K562 (cell line): Measurements from ENCODE around the gene DYRK4. TPM values are rescaled to one million over a fixed set of nuclear protein-coding genes. Genes with fewer than 3 reads are reported as not detected.

Experiments
- ATAC-seq: fragments of 200-7000 bp; cut with Tn5 transposase; 3 replicates; pipeline ENCODE4 v1.9.1; 2020; ENCODE audit warnings: moderate library complexity
- BruUV-seq: library from RNA; stranded (reverse); fragments of 400-500 nt; replicated peaks from 2 replicates; lab custom pipeline; 2021; lab: Mats Ljungman, UMichigan
- CTCF ChIA-PET: fragments of 300-600 bp; formaldehyde crosslinking; extraction: SDS; loops from one replicate; lab custom pipeline; 2021; ENCODE audit warnings: low intra/inter-chr PET ratio; lab: Yijun Ruan, JAX
- POLR2A ChIA-PET: fragments of 300-600, 350-650 bp; sonication (Branson Sonifier 250); formaldehyde crosslinking; extraction: SDS; loops from one replicate; lab custom pipeline; 2021; ENCODE audit warnings: antibody characterized with exemption, inconsistent platforms; lab: Yijun Ruan, JAX
- DNase-seq, 4 experiments: peaks; one replicate each; pipeline versions ENCODE4 v3.0.0 to v3.0.0-alpha.2; 2011 to 2018; ENCODE audit warnings: low spot score in 3 of 4, mixed read lengths in 3 of 4; ENCODE audit errors: extremely low read depth in 1 of 4
- FAIRE-seq: peaks from 2 replicates; lab custom pipeline; 2011; peaks lifted over from hg19 to GRCh38; lab: Jason Lieb, UNC
- H2AFZ ChIP-seq: 2 replicates; pipeline ENCODE4 v1.6.0; 2011; ENCODE audit warnings: low read depth, low read length, control low read depth, inconsistent platforms
- H3K27ac ChIP-seq: fragments of 200-600 bp; 3 replicates; pipeline ENCODE4 v1.8.0; 2011; ENCODE audit warnings: low read depth, mild to moderate bottlenecking, control low read depth, inconsistent platforms, low read length, moderate library complexity, mixed read lengths; ENCODE audit errors: extremely low read depth
- H3K27me3 ChIP-seq, 2 experiments: fragments of 300-600 bp in 1 of 2; 2 replicates in 1 of 2; 3 replicates in 1 of 2; pipeline versions ENCODE4 v1.6.0 to v1.8.0; 2011; ENCODE audit warnings: inconsistent platforms in 2 of 2, low read length in 2 of 2, mild to moderate bottlenecking in 1 of 2, mixed read lengths in 1 of 2, moderate library complexity in 1 of 2; ENCODE audit not compliant: control insufficient read depth in 2 of 2, insufficient read depth in 2 of 2
- H3K36me3 ChIP-seq: fragments of 300-600 bp; 3 replicates; pipeline ENCODE4 v1.8.0; 2011; ENCODE audit warnings: mild to moderate bottlenecking, low read length, inconsistent platforms; ENCODE audit not compliant: control insufficient read depth, insufficient read depth
- H3K4me1 ChIP-seq, 2 experiments: fragments of 200-600 bp in 1 of 2; replicated peaks in 1 of 2; 2 replicates in 1 of 2; 3 replicates in 1 of 2; pipeline versions ENCODE4 v1.5.1 to v1.8.0; 2011; ENCODE audit warnings: inconsistent platforms in 2 of 2, low read length in 2 of 2, mild to moderate bottlenecking in 1 of 2, mixed read lengths in 1 of 2, moderate library complexity in 1 of 2; ENCODE audit not compliant: control insufficient read depth in 2 of 2, insufficient read depth in 2 of 2
- H3K4me2 ChIP-seq: 2 replicates; pipeline ENCODE4 v1.6.1; 2011; ENCODE audit warnings: low read length, control low read depth, inconsistent platforms, mixed read lengths; ENCODE audit not compliant: insufficient read depth
- H3K4me3 ChIP-seq: fragments of 200-600 bp; sonication (generic), shearing (Covaris generic); 2 replicates; pipeline ENCODE4 v1.5.1; 2016; ENCODE audit warnings: control low read depth, inconsistent platforms
- H3K79me2 ChIP-seq: fragments of 200-600 bp; 3 replicates; pipeline ENCODE4 v1.8.0; 2011; ENCODE audit warnings: low read length, inconsistent platforms; ENCODE audit not compliant: control insufficient read depth, insufficient read depth
- H3K9ac ChIP-seq, 2 experiments: 2 replicates each; pipeline versions ENCODE4 v1.6.0 to v1.6.1; 2011; ENCODE audit warnings: low read depth in 2 of 2, low read length in 2 of 2, control low read depth in 1 of 2, inconsistent platforms in 1 of 2, mild to moderate bottlenecking in 1 of 2, mixed read lengths in 1 of 2; ENCODE audit not compliant: insufficient read depth in 1 of 2
- H3K9me1 ChIP-seq: one replicate; pipeline ENCODE4 v1.6.0; 2011; ENCODE audit warnings: inconsistent platforms, mild to moderate bottlenecking, low read length, moderate library complexity; ENCODE audit not compliant: control insufficient read depth, insufficient read depth
- H3K9me3 ChIP-seq: replicated peaks from 2 replicates; pipeline ENCODE4 v1.5.1; 2011; ENCODE audit warnings: low read depth, low read length, inconsistent platforms; ENCODE audit not compliant: control insufficient read depth, insufficient read depth
- H4K20me1 ChIP-seq: replicated peaks from 2 replicates; pipeline ENCODE4 v1.6.1; 2011; ENCODE audit warnings: low read length, inconsistent platforms, mixed read lengths; ENCODE audit not compliant: control insufficient read depth, insufficient read depth
- PHTF2 ChIP-seq: fragments of 250-450 bp; sonication (Bioruptor Pico); IDR thresholded peaks from 2 replicates; pipeline ENCODE4 v1.5.0; 2021; ENCODE audit warnings: mild to moderate bottlenecking
- RAD21 ChIP-seq, 2 experiments: fragments of 250-450 bp in 1 of 2; fragments of 450-650 bp in 1 of 2; sonication (Bioruptor Pico) in 1 of 2; formaldehyde crosslinking in 1 of 2; IDR thresholded peaks in 1 of 2; conservative IDR thresholded peaks in 1 of 2; 2 replicates each; pipeline versions ENCODE4 v1.4.0 to v1.8.0; 2020 to 2022; ENCODE audit warnings: mild to moderate bottlenecking in 2 of 2, moderate library complexity in 1 of 2
- REST ChIP-seq, 2 experiments: fragments of 450-650 bp; formaldehyde crosslinking in 1 of 2; IDR thresholded peaks; 2 replicates each; pipeline versions ENCODE4 v1.4.0 to v1.6.1; 2014 to 2020; ENCODE audit warnings: mild to moderate bottlenecking in 2 of 2, borderline replicate concordance in 1 of 2, low read depth in 1 of 2
- WGBS: fragments of 100-300 bp; shearing (Covaris generic); methylation state at CpG from one replicate; pipeline ENCODE4 v1.1.6; 2016; ENCODE audit warnings: low coverage, mixed read lengths; ENCODE audit not compliant: insufficient coverage; ENCODE audit errors: missing lambda C conversion rate; 5-methylcytosine and 5-hydroxymethylcytosine counted together
- in situ Hi-C: fragments of 300-500 bp; cut with MboI; formaldehyde crosslinking; loops from 4 replicates; pipeline ENCODE4 v1.15.0; 2018; ENCODE audit warnings: inconsistent platforms, mixed read lengths
- intact Hi-C: fragments of 100-400 bp; cut with micrococcal nuclease; formaldehyde crosslinking; loops from 2 replicates; pipeline ENCODE4 v1.14.2; 2022
- polyA plus RNA-seq, 8 experiments: library from polyadenylated mRNA; depleted of rRNA in 4 of 8; stranded (reverse) in 5 of 8; unstranded in 3 of 8; fragments of >200 nt; fragmentation: Nextera tagmentation in 2 of 8; fragmentation: Illumina TruSeq in 1 of 8; extraction: Ambion mirVana in 2 of 8; extraction: Trizol in 1 of 8; gene quantifications; 2 replicates each; pipeline versions ENCODE4 v1.2.1 to v1.2.3, GENCODE V29; 2011 to 2014; ENCODE audit warnings: inconsistent platforms in 1 of 8, missing spikeins in 1 of 8
- total RNA-seq, 7 experiments: library from RNA; depleted of rRNA in 6 of 7; stranded (reverse); fragments of >200 nt in 6 of 7; fragmentation: Illumina TruSeq in 2 of 7; extraction: Trizol in 2 of 7; gene quantifications; 2 replicates each; pipeline versions ENCODE4 v1.2.1 to v1.2.3, GENCODE V29; 2011 to 2021; ENCODE audit warnings: low replicate concordance in 1 of 7
- TF ChIP-seq, protein P1 (sequence below): fragments of 200-800 bp; sonication (Bioruptor generic); IDR thresholded peaks from 2 replicates; pipeline ENCODE4 v1.6.1; 2017; ENCODE audit warnings: missing genetic modification characterization, missing compliant biosample characterization
- TF ChIP-seq, protein P2 (sequence below), 3 experiments: IDR thresholded peaks in 2 of 3; conservative IDR thresholded peaks in 1 of 3; 2 replicates each; pipeline ENCODE4 v1.5.1; 2011 to 2012; ENCODE audit warnings: low read length in 3 of 3, mild to moderate bottlenecking in 3 of 3, control low read depth in 2 of 3, improper control_type of control experiment in 1 of 3, inconsistent platforms in 1 of 3, low read depth in 1 of 3, mixed read lengths in 1 of 3, moderate library complexity in 1 of 3; ENCODE audit not compliant: insufficient read depth in 2 of 3

The DYRK4 gene
- total and polyA plus RNA-seq, 9 of the 15 experiments (the other 6 are each of a cell fraction or from before 2014, with no cell fraction given): 13.4 to 37.4 (median 22.2) TPM

DNA sequence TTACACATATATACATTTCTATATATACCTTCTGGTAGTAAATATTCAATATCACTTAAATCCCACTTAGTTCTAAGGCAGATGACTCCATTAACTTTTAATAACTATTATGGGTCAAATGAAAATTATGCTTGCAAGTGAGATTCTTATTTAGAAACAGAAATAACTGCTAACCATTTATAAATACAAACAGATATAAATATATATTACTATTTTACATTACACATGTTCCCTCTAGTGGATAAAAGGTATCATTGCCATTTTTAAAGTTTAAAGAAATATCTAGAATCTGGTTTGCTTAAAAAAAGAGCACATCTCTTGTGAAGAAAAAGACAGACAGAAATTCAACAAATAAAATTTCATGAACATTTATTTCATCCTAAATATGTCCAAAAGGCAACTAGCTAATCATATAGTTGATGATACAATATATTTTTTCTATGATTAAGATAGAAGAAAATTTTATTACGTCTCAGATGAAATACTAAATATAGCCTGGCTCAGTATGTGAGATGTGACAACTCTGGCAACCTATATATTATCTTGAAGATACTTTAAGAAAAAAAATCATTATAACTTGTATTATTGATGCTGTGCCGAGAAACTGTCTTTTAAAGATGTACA lies 35.0 kb upstream of the DYRK4 start:
- Histone ChIP-seq H3K4me3 (no peak overlapping the region), H3K9ac (no peak overlapping the region), H3K4me2 (no peak overlapping the region), H3K9me1 (no peaks in the 10 kb centered on the region), H2AFZ (no peak overlapping the region), H3K79me2 (no peaks in the 10 kb centered on the region), H3K9me3 (no peaks in the 10 kb centered on the region), H4K20me1 (no peaks in the 10 kb centered on the region), H3K36me3 (peaks cover 14% of the 10 kb centered on the region; the same call in 1 of the 3 replicates), H3K27me3 (no peaks in the 10 kb centered on the region), H3K27ac (no peak overlapping the region), H3K4me1 (no peaks in the 10 kb centered on the region)
- WGBS: 64% methylated on average over 2 of the region's 2 CpGs
- ChIA-PET CTCF (interaction anchor here (0.6 to 1.5 kb wide), 5 partner anchors 105 to 219 kb away, joined by 3 to 7 read pairs (median 4); no protein-coding TSS in a partner anchor), POLR2A (no interaction called here)
- in situ Hi-C loops: no loop called here
- no peak for DNase-seq
- intact Hi-C loops: loop anchor here (5.0 kb wide), 2 partner anchors 145 to 170 kb away; no protein-coding TSS in a partner anchor
- no peak for FAIRE-seq
- no peak for ATAC-seq
- TF ChIP-seq REST (IDR thresholded peaks at IDR 0.05; ENCODE audit: borderline replicate concordance): peak; percentile 27; the same call in 1 of the 2 replicates
- no peak for TF ChIP-seq REST (CRISPR knock-in tag; IDR thresholded peaks at IDR 0.05; ENCODE audit: low read depth)
- no peak for TF ChIP-seq PHTF2 (CRISPR knock-in tag)
- TF ChIP-seq, protein P1, sequence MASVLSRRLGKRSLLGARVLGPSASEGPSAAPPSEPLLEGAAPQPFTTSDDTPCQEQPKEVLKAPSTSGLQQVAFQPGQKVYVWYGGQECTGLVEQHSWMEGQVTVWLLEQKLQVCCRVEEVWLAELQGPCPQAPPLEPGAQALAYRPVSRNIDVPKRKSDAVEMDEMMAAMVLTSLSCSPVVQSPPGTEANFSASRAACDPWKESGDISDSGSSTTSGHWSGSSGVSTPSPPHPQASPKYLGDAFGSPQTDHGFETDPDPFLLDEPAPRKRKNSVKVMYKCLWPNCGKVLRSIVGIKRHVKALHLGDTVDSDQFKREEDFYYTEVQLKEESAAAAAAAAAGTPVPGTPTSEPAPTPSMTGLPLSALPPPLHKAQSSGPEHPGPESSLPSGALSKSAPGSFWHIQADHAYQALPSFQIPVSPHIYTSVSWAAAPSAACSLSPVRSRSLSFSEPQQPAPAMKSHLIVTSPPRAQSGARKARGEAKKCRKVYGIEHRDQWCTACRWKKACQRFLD (CRISPR knock-in tag): no peak
- TF ChIP-seq, protein P2, sequence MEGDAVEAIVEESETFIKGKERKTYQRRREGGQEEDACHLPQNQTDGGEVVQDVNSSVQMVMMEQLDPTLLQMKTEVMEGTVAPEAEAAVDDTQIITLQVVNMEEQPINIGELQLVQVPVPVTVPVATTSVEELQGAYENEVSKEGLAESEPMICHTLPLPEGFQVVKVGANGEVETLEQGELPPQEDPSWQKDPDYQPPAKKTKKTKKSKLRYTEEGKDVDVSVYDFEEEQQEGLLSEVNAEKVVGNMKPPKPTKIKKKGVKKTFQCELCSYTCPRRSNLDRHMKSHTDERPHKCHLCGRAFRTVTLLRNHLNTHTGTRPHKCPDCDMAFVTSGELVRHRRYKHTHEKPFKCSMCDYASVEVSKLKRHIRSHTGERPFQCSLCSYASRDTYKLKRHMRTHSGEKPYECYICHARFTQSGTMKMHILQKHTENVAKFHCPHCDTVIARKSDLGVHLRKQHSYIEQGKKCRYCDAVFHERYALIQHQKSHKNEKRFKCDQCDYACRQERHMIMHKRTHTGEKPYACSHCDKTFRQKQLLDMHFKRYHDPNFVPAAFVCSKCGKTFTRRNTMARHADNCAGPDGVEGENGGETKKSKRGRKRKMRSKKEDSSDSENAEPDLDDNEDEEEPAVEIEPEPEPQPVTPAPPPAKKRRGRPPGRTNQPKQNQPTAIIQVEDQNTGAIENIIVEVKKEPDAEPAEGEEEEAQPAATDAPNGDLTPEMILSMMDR (IDR thresholded peaks at IDR 0.05 in 2 of 3, conservative IDR thresholded peaks at IDR 0.05 in 1 of 3; ENCODE audit: insufficient read depth in 2 of 3, low read depth in 1 of 3, low read length in 3 of 3): peak in 2 of 3 experiments; percentile 12 to 45; a peak in 1 of 6 replicates
- peak; percentile 36 to 48; a peak in 3 of 4 replicates for TF ChIP-seq RAD21 (CRISPR knock-in tag; conservative IDR thresholded peaks at IDR 0.05 in 1 of 2, IDR thresholded peaks at IDR 0.05 in 1 of 2)
- BruUV-seq: no TSS peak
